Measurements from ENCODE around the gene MIEF2.
"Not testable (repeated sequence)": the region's sequence is repeated elsewhere in the genome, so short reads cannot be mapped to it uniquely, and the experiment has no call there.

Gene MIEF2
- total RNA-seq = 10.7 reads per million, percentile 33 among the genes with 10 or more reads in this experiment

- peak; percentile 92 for DNase-seq
These were observed at the start of gene MIEF2 for GRCh38 chr17:18260332-18261145. Gene MIEF2, plus strand, starts transcription at chr17:18260662. Its CDS starts 2,059 bp downstream, at chr17:18262721.

- no peak for DNase-seq
These were observed 46.7 kb upstream of the MIEF2 start for GRCh38 chr17:18213666-18214270.

- DNase-seq = not testable (repeated sequence)
These were observed 43.6 kb upstream of the MIEF2 start for GRCh38 chr17:18216906-18217305.

- DNase-seq = peak; percentile 63
These were observed 42.9 kb upstream of the MIEF2 start for GRCh38 chr17:18217412-18218015.

- no peak for DNase-seq
These were observed 41.6 kb upstream of the MIEF2 start for GRCh38 chr17:18218756-18219415.

GRCh38 chr17:18224053-18224386 is 36.4 kb upstream of the MIEF2 start:
- no peak for DNase-seq

- DNase-seq = no peak
These were observed 35.9 kb upstream of the MIEF2 start for GRCh38 chr17:18224387-18225120.

GRCh38 chr17:18225121-18225641 is 35.3 kb upstream of the MIEF2 start, which contains the start of gene LLGL1:
Gene LLGL1, plus strand, starts transcription at chr17:18225635. Its CDS starts 48 bp downstream, at chr17:18225683.
- peak; percentile 97 for DNase-seq

- DNase-seq = no peak
These were observed 34.7 kb upstream of the MIEF2 start for GRCh38 chr17:18225642-18226283.

- no peak for DNase-seq
These were observed 34.0 kb upstream of the MIEF2 start for GRCh38 chr17:18226284-18226945.

GRCh38 chr17:18227635-18228034 is 32.8 kb upstream of the MIEF2 start:
- DNase-seq = no peak

GRCh38 chr17:18228176-18228682 is 32.2 kb upstream of the MIEF2 start:
- no peak for DNase-seq

GRCh38 chr17:18229254-18229653 is 31.2 kb upstream of the MIEF2 start:
- DNase-seq = no peak

- no peak for DNase-seq
These were observed 30.7 kb upstream of the MIEF2 start for GRCh38 chr17:18229771-18230170.

- DNase-seq = no peak
These were observed 29.9 kb upstream of the MIEF2 start for GRCh38 chr17:18230288-18231141.

GRCh38 chr17:18231164-18231563 is 29.3 kb upstream of the MIEF2 start:
- DNase-seq = no peak

GRCh38 chr17:18233803-18234518 is 26.5 kb upstream of the MIEF2 start:
- no peak for DNase-seq

- no peak for DNase-seq
These were observed 25.5 kb upstream of the MIEF2 start for GRCh38 chr17:18234853-18235380.

GRCh38 chr17:18235743-18236256 is 24.7 kb upstream of the MIEF2 start:
- DNase-seq = no peak
